HG02852 (cell line): ENCODE results near the gene RBM23.

Source experiments
- ATAC-seq: cut with Tn5 transposase; IDR thresholded peaks from one replicate; pipeline ENCODE4 v1.9.1; 2021; ENCODE audit warnings: mild to moderate bottlenecking, moderate library complexity; ENCODE audit not compliant: unreplicated experiment

The RBM23 gene

DNA sequence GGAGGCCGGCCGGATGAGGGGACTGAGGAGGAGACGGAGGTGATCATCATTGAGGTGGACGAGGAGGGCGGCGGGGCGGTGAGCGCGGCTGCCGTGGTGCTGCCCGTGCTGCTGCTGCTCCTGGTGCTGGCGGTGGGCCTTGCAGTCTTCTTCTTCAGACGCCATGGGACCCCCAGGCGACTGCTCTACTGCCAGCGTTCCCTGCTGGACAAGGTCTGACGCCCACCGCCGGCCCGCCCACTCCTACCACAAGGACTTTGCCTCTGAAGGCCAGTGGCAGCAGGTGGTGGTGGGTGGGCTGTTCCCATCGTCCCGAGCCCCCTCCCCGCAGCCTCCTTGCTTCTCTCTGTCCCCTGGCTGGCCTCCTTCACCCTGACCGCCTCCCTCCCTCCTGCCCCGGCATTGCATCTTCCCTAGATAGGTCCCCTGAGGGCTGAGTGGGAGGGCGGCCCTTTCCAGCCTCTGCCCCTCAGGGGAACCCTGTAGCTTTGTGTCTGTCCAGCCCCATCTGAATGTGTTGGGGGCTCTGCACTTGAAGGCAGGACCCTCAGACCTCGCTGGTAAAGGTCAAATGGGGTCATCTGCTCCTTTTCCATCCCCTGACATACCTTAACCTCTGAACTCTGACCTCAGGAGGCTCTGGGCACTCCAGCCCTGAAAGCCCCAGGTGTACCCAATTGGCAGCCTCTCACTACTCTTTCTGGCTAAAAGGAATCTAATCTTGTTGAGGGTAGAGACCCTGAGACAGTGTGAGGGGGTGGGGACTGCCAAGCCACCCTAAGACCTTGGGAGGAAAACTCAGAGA lies 72.9 kb downstream of the RBM23 start:
- no peak for ATAC-seq

DNA sequence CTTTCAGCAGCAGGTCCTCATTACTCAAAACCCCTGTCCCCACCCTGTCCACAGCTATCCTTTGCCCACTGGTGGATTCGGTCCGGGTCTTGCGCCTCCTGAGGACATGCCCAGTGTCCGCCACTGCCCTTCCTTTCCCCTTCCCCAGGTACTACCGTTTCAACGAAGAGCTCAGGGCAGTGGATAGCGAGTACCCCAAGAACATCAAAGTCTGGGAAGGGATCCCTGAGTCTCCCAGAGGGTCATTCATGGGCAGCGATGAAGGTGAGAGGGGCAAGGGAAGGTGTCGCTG lies 73.9 kb downstream of the RBM23 start:
- no peak for ATAC-seq

- no peak for ATAC-seq
Observed at GRCh38 chr14:22844221-22845102, 74.5 kb downstream of the RBM23 start.
